Fibroblast of mammary gland (primary cell): ENCODE results near the gene OPN4.

Experiments used
- DNase-seq: peaks from one replicate; pipeline ENCODE4 v3.0.0-alpha.2; 2010; ENCODE audit warnings: low read depth
- H3K4me3 ChIP-seq: 2 replicates; pipeline ENCODE4 v1.5.1; 2011; ENCODE audit warnings: low read depth, mild to moderate bottlenecking, low read length, moderate library complexity; ENCODE audit not compliant: control insufficient read depth
- CTCF ChIP-seq: conservative IDR thresholded peaks from 2 replicates; pipeline ENCODE4 v1.5.1; 2011; ENCODE audit warnings: low read depth, low read length, inconsistent platforms; ENCODE audit not compliant: control insufficient read depth, insufficient read depth

Gene OPN4

GRCh38 chr10:86661161-86662025 is 7.0 kb downstream of the OPN4 start:
- DNase-seq, result no peak
- TF ChIP-seq CTCF, result no peak

DNA sequence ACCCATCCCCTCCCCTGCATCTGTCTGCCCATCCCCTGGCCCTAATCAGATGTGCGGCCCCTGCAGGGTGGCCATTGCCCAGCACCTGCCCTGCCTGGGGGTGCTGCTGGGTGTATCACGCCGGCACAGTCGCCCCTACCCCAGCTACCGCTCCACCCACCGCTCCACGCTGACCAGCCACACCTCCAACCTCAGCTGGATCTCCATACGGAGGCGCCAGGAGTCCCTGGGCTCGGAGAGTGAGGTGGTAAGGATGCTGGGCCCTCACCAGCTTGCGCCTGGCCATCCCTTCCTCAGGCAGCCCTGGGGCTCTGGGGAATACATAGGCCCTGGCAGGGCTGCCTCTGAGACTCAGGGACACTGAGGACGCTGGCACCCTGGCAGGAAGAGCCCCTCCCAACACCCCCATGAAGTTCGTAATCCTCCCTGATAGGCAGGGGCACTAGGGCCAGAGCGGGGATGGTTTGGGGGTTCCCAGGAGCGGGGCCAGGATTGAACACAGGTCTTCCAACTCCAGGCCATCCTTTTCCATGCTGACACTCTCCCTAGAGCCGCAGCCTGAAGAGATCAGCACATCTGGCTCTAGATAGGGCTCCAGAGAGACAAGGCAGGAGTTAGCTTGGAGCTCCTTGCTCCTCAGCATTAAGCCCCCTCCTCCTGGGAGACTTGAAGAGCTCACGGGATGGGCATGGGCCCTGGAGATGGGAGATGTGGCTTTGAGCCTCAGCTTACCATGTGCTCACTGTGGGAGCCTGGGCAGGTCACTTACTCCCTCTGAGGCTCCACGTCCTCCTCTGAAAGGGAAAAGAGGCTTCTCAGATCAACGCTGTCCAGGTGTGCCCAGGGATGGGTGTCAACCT is 8.1 kb downstream of the OPN4 start:
- no peak overlapping the region for H3K4me3 ChIP-seq
- no peak for DNase-seq

More at GRCh38 chr10:86661161-86662025, 7.0 kb downstream of the OPN4 start:
- H3K4me3 ChIP-seq, result no peak overlapping the region

GRCh38 chr10:86663046-86663345 is 8.6 kb downstream of the OPN4 start:
- no peak for TF ChIP-seq CTCF
- DNase-seq, result no peak
- no peak overlapping the region for H3K4me3 ChIP-seq

More for the DNA sequence above, 8.1 kb downstream of the OPN4 start:
- TF ChIP-seq CTCF, result no peak

- DNase-seq, result no peak
- no peak for TF ChIP-seq CTCF
- no peak overlapping the region for H3K4me3 ChIP-seq
Observed at GRCh38 chr10:86663576-86664339, 9.4 kb downstream of the OPN4 start.

- H3K4me3 ChIP-seq, result no peak overlapping the region
Observed at GRCh38 chr10:86664341-86665217, 10.2 kb downstream of the OPN4 start.

More at GRCh38 chr10:86664341-86665217, 10.2 kb downstream of the OPN4 start:
- DNase-seq, result no peak
- TF ChIP-seq CTCF, result no peak
